ENCODE data around the gene ADCY9.
"Not testable (repeated sequence)": the region's sequence is repeated elsewhere in the genome, so short reads cannot be mapped to it uniquely, and the experiment has no call there.

Gene ADCY9

GRCh38 chr16:4075534-4075933 is 40.7 kb downstream of the ADCY9 start:
- in situ Hi-C loops (cut with HindIII; ENCODE audit: low sequenced_read_pairs) = no loop called here

- in situ Hi-C loops (cut with HindIII; ENCODE audit: low sequenced_read_pairs) = not testable (repeated sequence)
These were observed 43.1 kb downstream of the ADCY9 start for GRCh38 chr16:4073150-4073549.

GRCh38 chr16:4071686-4072561 is 44.3 kb downstream of the ADCY9 start:
- in situ Hi-C loops (cut with HindIII; ENCODE audit: low sequenced_read_pairs) = no loop called here

- in situ Hi-C loops (cut with HindIII; ENCODE audit: low sequenced_read_pairs) = no loop called here
These were observed 45.3 kb downstream of the ADCY9 start for GRCh38 chr16:4070936-4071335.

- in situ Hi-C loops (cut with HindIII; ENCODE audit: low sequenced_read_pairs) = no loop called here
These were observed 48.8 kb downstream of the ADCY9 start for GRCh38 chr16:4067262-4068001.

GRCh38 chr16:4064950-4065352 is 51.3 kb downstream of the ADCY9 start:
- in situ Hi-C loops (cut with HindIII; ENCODE audit: low sequenced_read_pairs) = no loop called here

- in situ Hi-C loops (cut with HindIII; ENCODE audit: low sequenced_read_pairs) = no loop called here
These were observed 53.9 kb downstream of the ADCY9 start for GRCh38 chr16:4062212-4062802.

GRCh38 chr16:4060823-4061222 is 55.4 kb downstream of the ADCY9 start:
- in situ Hi-C loops (cut with HindIII; ENCODE audit: low sequenced_read_pairs) = no loop called here

- in situ Hi-C loops (cut with HindIII; ENCODE audit: low sequenced_read_pairs) = no loop called here
These were observed 56.2 kb downstream of the ADCY9 start for GRCh38 chr16:4060009-4060408.

- in situ Hi-C loops (cut with HindIII; ENCODE audit: low sequenced_read_pairs) = loop anchor here (5.0 kb wide), 1 partner anchor 46 kb away; no protein-coding TSS in a partner anchor
These were observed 57.9 kb downstream of the ADCY9 start for GRCh38 chr16:4058386-4058785.

GRCh38 chr16:4057439-4057877 is 58.8 kb downstream of the ADCY9 start:
- in situ Hi-C loops (cut with HindIII; ENCODE audit: low sequenced_read_pairs) = loop anchor here (5.0 kb wide), 1 partner anchor 45 kb away; no protein-coding TSS in a partner anchor

- in situ Hi-C loops (cut with HindIII; ENCODE audit: low sequenced_read_pairs) = loop anchor here (5.0 kb wide), 1 partner anchor 44 kb away; no protein-coding TSS in a partner anchor
These were observed 59.8 kb downstream of the ADCY9 start for GRCh38 chr16:4056161-4057105.

GRCh38 chr16:4055748-4056147 is 60.5 kb downstream of the ADCY9 start:
- in situ Hi-C loops (cut with HindIII; ENCODE audit: low sequenced_read_pairs) = loop anchor here (5.0 kb wide), 1 partner anchor 43 kb away; no protein-coding TSS in a partner anchor

GRCh38 chr16:4053301-4053845 is 62.9 kb downstream of the ADCY9 start:
- in situ Hi-C loops (cut with HindIII; ENCODE audit: low sequenced_read_pairs) = no loop called here

GRCh38 chr16:4052801-4053293 is 63.4 kb downstream of the ADCY9 start:
- in situ Hi-C loops (cut with HindIII; ENCODE audit: low sequenced_read_pairs) = no loop called here

- in situ Hi-C loops (cut with HindIII; ENCODE audit: low sequenced_read_pairs) = no loop called here
These were observed 64.1 kb downstream of the ADCY9 start for GRCh38 chr16:4052096-4052495.

- in situ Hi-C loops (cut with HindIII; ENCODE audit: low sequenced_read_pairs) = no loop called here
These were observed 64.7 kb downstream of the ADCY9 start for GRCh38 chr16:4051591-4051990.

GRCh38 chr16:4049031-4049430 is 67.2 kb downstream of the ADCY9 start:
- in situ Hi-C loops (cut with HindIII; ENCODE audit: low sequenced_read_pairs) = no loop called here

GRCh38 chr16:4048481-4048880 is 67.8 kb downstream of the ADCY9 start:
- in situ Hi-C loops (cut with HindIII; ENCODE audit: low sequenced_read_pairs) = no loop called here

- in situ Hi-C loops (cut with HindIII; ENCODE audit: low sequenced_read_pairs) = no loop called here
These were observed 70.0 kb downstream of the ADCY9 start for GRCh38 chr16:4046221-4046620.
